Measurements from ENCODE around the gene SMYD3.

Gene SMYD3

GRCh38 chr1:246214708-246215509 lies 292.2 kb downstream of the SMYD3 start:
- TF ChIP-seq CTCF (IDR thresholded peaks at IDR 0.05): no peak
- Histone ChIP-seq H3K4me2 (ENCODE audit: low read length) (no peak overlapping the region), H3K79me2 (no peaks in the 10 kb centered on the region), H3K27ac (no peak overlapping the region), H3K4me3 (ENCODE audit: low read depth, low read length) (no peak overlapping the region), H3K36me3 (ENCODE audit: control insufficient read depth, insufficient read depth, low read length) (no peaks in the 10 kb centered on the region), H2AFZ (no peak overlapping the region), H3K9me3 (ENCODE audit: control insufficient read depth, low read length) (peaks cover 3% of the 10 kb centered on the region), H3K4me1 (peaks cover 8% of the 10 kb centered on the region), H3K9ac (no peak overlapping the region), H3K27me3 (ENCODE audit: control insufficient read depth, insufficient read depth, low read length) (no peaks in the 10 kb centered on the region)

DNA sequence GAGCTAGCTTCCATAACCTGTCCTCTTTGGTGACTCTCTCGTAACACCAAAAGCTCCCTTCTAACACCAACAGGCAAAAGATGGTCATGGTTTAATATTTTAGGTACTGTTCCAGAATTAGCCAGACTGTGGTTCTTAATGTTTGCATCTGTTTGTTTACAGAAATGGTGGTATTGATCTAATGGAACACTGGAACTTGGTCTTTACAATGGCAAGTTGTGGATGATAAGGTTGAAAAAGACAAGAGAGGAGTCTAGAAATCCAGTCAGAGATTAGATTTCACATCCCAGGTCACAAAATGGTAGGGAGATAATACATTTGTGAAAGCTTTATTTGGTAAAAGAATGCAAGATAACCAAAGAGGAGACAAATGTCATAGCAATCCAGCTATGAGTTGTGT lies 293.1 kb downstream of the SMYD3 start:
- Histone ChIP-seq H3K9ac (no peak overlapping the region), H3K4me3 (ENCODE audit: low read depth, low read length) (no peak overlapping the region), H3K79me2 (no peaks in the 10 kb centered on the region), H3K4me1 (peaks cover 8% of the 10 kb centered on the region), H3K9me3 (ENCODE audit: control insufficient read depth, low read length) (peaks cover 3% of the 10 kb centered on the region), H3K27me3 (ENCODE audit: control insufficient read depth, insufficient read depth, low read length) (no peaks in the 10 kb centered on the region), H3K4me2 (ENCODE audit: low read length) (no peak overlapping the region), H3K27ac (no peak overlapping the region), H2AFZ (peak overlapping the region; percentile 9), H3K36me3 (ENCODE audit: control insufficient read depth, insufficient read depth, low read length) (no peaks in the 10 kb centered on the region)
- TF ChIP-seq CTCF (IDR thresholded peaks at IDR 0.05): no peak

DNA sequence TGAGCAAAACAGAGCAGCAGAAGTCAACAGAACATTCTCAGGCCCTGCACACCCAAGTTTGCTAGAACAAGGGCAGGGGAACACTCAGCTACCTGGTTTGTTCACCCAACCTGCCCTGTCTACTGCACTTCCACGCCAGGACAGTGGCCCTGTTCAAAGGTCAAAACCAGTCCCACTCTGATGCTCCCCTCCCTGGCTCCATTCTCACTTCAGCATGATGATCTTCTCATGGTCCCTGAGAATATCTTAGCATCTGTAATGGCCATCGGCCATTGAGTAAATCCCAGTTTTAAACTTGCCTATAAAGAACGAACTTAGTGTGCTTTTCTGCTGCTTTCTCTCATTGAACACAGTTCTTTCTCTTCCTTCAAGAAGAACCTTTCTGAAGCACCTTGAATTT lies 293.6 kb downstream of the SMYD3 start:
- H3K4me1 ChIP-seq: peaks cover 8% of the 10 kb centered on the region
- no peak overlapping the region for H3K27ac ChIP-seq
- peak overlapping the region; percentile 9 for H2AFZ ChIP-seq
- no peak overlapping the region for H3K9ac ChIP-seq
- H3K4me2 ChIP-seq (ENCODE audit: low read length): peak overlapping the region; percentile 1
- H3K4me3 ChIP-seq (ENCODE audit: low read depth, low read length): no peak overlapping the region
- H3K9me3 ChIP-seq (ENCODE audit: control insufficient read depth, low read length): peaks cover 3% of the 10 kb centered on the region
- H3K27me3 ChIP-seq (ENCODE audit: control insufficient read depth, insufficient read depth, low read length): no peaks in the 10 kb centered on the region
- no peaks in the 10 kb centered on the region for H3K36me3 ChIP-seq (ENCODE audit: control insufficient read depth, insufficient read depth, low read length)
- no peak for TF ChIP-seq CTCF (IDR thresholded peaks at IDR 0.05)
- no peaks in the 10 kb centered on the region for H3K79me2 ChIP-seq

DNA sequence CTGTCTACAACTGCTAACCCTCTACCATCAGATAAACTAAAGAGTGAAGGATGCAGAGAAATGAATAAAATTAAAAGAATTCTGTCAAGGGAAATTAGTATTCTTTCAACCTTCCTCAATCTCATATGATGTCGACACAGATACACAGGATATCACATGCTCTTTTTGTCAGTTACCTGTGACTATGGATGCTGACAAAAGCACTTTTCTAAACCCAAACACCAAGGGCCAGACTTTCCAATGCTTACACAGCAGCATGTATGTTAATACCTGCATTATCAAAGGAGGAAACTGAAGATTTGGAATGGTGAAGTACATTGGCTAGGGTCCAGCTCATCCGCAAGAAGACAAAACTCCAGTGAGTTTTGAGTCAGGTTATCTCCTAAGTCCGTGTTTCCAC lies 294.0 kb downstream of the SMYD3 start:
- Histone ChIP-seq H3K36me3 (ENCODE audit: control insufficient read depth, insufficient read depth, low read length) (no peaks in the 10 kb centered on the region), H3K4me1 (peaks cover 8% of the 10 kb centered on the region), H3K4me3 (ENCODE audit: low read depth, low read length) (no peak overlapping the region), H3K27ac (peak overlapping the region; percentile 36), H3K79me2 (no peaks in the 10 kb centered on the region), H2AFZ (no peak overlapping the region), H3K9ac (no peak overlapping the region), H3K4me2 (ENCODE audit: low read length) (no peak overlapping the region), H3K9me3 (ENCODE audit: control insufficient read depth, low read length) (peaks cover 3% of the 10 kb centered on the region), H3K27me3 (ENCODE audit: control insufficient read depth, insufficient read depth, low read length) (no peaks in the 10 kb centered on the region)
- no peak for TF ChIP-seq CTCF (IDR thresholded peaks at IDR 0.05)

DNA sequence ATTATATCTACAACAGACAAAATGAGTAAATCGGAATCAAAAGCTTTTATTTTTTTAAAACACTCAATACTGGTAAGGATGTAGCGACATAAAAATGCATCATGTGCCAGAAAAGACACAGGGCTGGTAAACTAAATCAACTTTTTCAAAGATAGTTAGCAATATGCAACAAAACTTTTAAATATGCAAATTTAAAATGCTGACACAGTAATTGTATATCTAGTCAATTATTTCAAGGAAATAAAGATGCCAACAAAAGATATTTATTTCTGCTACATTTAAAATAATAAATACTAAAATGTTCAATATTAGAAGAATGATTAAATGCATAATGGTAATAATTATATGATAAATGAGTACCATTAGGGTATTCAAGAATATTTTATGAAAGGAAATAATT lies 295.1 kb downstream of the SMYD3 start:
- H3K4me2 ChIP-seq (ENCODE audit: low read length): no peak overlapping the region
- no peak overlapping the region for H3K27ac ChIP-seq
- no peak for TF ChIP-seq CTCF (IDR thresholded peaks at IDR 0.05)

More for the DNA sequence above, 295.1 kb downstream of the SMYD3 start:
- H3K9me3 ChIP-seq (ENCODE audit: control insufficient read depth, low read length): peaks cover 3% of the 10 kb centered on the region
- no peaks in the 10 kb centered on the region for H3K79me2 ChIP-seq
- H3K9ac ChIP-seq: no peak overlapping the region
- no peaks in the 10 kb centered on the region for H3K27me3 ChIP-seq (ENCODE audit: control insufficient read depth, insufficient read depth, low read length)
- no peak overlapping the region for H2AFZ ChIP-seq
- H3K36me3 ChIP-seq (ENCODE audit: control insufficient read depth, insufficient read depth, low read length): no peaks in the 10 kb centered on the region
- H3K4me3 ChIP-seq (ENCODE audit: low read depth, low read length): no peak overlapping the region
- H3K4me1 ChIP-seq: peaks cover 8% of the 10 kb centered on the region
